CD4-positive, alpha-beta T cell treated with Interleukin-1 beta for 1 hour (primary cell): ENCODE measurements around the gene STX1B.
A peak's percentile ranks its signal among the peaks of the same experiment; 100 is the strongest.
"Not testable (repeated sequence)": the region's sequence is repeated elsewhere in the genome, so short reads cannot be mapped to it uniquely, and the experiment has no call there.

Experiments used
- DNase-seq, 2 donors: peaks; one replicate each; pipeline ENCODE4 v3.0.0-alpha.2; 2020 to 2022

STX1B gene

GRCh38 chr16:31011815-31012214, 1.4 kb upstream of the STX1B start:
- not testable (repeated sequence) for DNase-seq

- DNase-seq: no peak
Measured at GRCh38 chr16:31009894-31010584, 399 bp downstream of the STX1B start.

GRCh38 chr16:31009120-31009519, 1.3 kb downstream of the STX1B start:
- no peak for DNase-seq

- DNase-seq: no peak
Measured at GRCh38 chr16:31008551-31008950, 1.9 kb downstream of the STX1B start.

GRCh38 chr16:31008149-31008548, 2.3 kb downstream of the STX1B start:
- no peak for DNase-seq

- DNase-seq: no peak
Measured at GRCh38 chr16:31007684-31008083, 2.8 kb downstream of the STX1B start.

- no peak for DNase-seq
Measured at GRCh38 chr16:31006589-31006988, 3.8 kb downstream of the STX1B start.

- no peak for DNase-seq
Measured at GRCh38 chr16:31006086-31006385, 4.4 kb downstream of the STX1B start.

GRCh38 chr16:31005350-31006085, 4.9 kb downstream of the STX1B start:
- no peak for DNase-seq

- DNase-seq: no peak
Measured at GRCh38 chr16:31004658-31005057, 5.8 kb downstream of the STX1B start.

GRCh38 chr16:31003744-31004143, 6.7 kb downstream of the STX1B start:
- DNase-seq: no peak

- DNase-seq: no peak
Measured at GRCh38 chr16:31002862-31003341, 7.5 kb downstream of the STX1B start.

GRCh38 chr16:31002250-31002700, 8.2 kb downstream of the STX1B start:
- no peak for DNase-seq

- no peak for DNase-seq
Measured at GRCh38 chr16:31001507-31002249, 8.8 kb downstream of the STX1B start.

GRCh38 chr16:31000671-31001382, 9.6 kb downstream of the STX1B start:
- DNase-seq: no peak

GRCh38 chr16:30998852-30999761, 11.3 kb downstream of the STX1B start:
- DNase-seq: no peak

GRCh38 chr16:30997725-30998711, 12.4 kb downstream of the STX1B start:
- no peak for DNase-seq

- DNase-seq: peak; percentile 83 to 84
Measured at GRCh38 chr16:30996985-30997724, 13.3 kb downstream of the STX1B start.

- no peak for DNase-seq
Measured at GRCh38 chr16:30996324-30996984, 14.0 kb downstream of the STX1B start.
